Astrocyte (in vitro differentiated cells and primary cell): Measurements from ENCODE around the gene GRAMD2A. TPM values are rescaled to one million over a fixed set of nuclear protein-coding genes. Genes with fewer than 3 reads are reported as not detected.

ENCODE experiments used
- DNase-seq: peaks from one replicate; pipeline ENCODE4 v3.0.0-alpha.2; 2010; ENCODE audit warnings: low read depth
- FAIRE-seq: peaks from 2 replicates; lab custom pipeline; 2011; peaks lifted over from hg19 to GRCh38; lab: Jason Lieb, UNC
- H2AFZ ChIP-seq: 2 replicates; pipeline ENCODE4 v1.6.0; 2012; ENCODE audit warnings: low read depth, low read length, inconsistent platforms
- H3K27ac ChIP-seq: 2 replicates; pipeline ENCODE4 v1.5.1; 2011; ENCODE audit warnings: low read depth, low read length, inconsistent platforms
- H3K27me3 ChIP-seq: 2 replicates; pipeline ENCODE4 v1.6.0; 2011; ENCODE audit warnings: low read length, inconsistent platforms; ENCODE audit not compliant: insufficient read depth
- H3K36me3 ChIP-seq: 2 replicates; pipeline ENCODE4 v1.5.1; 2011; ENCODE audit warnings: low read length, inconsistent platforms; ENCODE audit not compliant: insufficient read depth
- H3K4me1 ChIP-seq: 2 replicates; pipeline ENCODE4 v1.5.1; 2011; ENCODE audit warnings: low read length, inconsistent platforms; ENCODE audit not compliant: insufficient read depth
- H3K4me2 ChIP-seq: 2 replicates; pipeline ENCODE4 v1.6.0; 2012; ENCODE audit warnings: low read length, inconsistent platforms
- H3K4me3 ChIP-seq: 2 replicates; pipeline ENCODE4 v1.5.1; 2011; ENCODE audit warnings: low read depth, mild to moderate bottlenecking, low read length, inconsistent platforms; ENCODE audit not compliant: insufficient read depth
- H3K79me2 ChIP-seq: 2 replicates; pipeline ENCODE4 v1.6.0; 2012; ENCODE audit warnings: mild to moderate bottlenecking, low read length, inconsistent platforms; ENCODE audit not compliant: insufficient read depth
- H3K9ac ChIP-seq: 2 replicates; pipeline ENCODE4 v1.6.0; 2012; ENCODE audit warnings: mild to moderate bottlenecking, low read length, inconsistent platforms
- H3K9me3 ChIP-seq: 2 replicates; pipeline ENCODE4 v1.5.1; 2012; ENCODE audit warnings: low read depth, mild to moderate bottlenecking, low read length, inconsistent platforms; ENCODE audit not compliant: insufficient read depth
- H4K20me1 ChIP-seq: 2 replicates; pipeline ENCODE4 v1.6.0; 2012; ENCODE audit warnings: low read length, inconsistent platforms; ENCODE audit not compliant: insufficient read depth
- H3K27ac Mint-ChIP-seq: one replicate; pipeline ENCODE4 v1.8.0; 2021; ENCODE audit warnings: mild to moderate bottlenecking, mixed read lengths; ENCODE audit not compliant: unreplicated experiment
- H3K27me3 Mint-ChIP-seq: one replicate; pipeline ENCODE4 v1.8.0; 2021; ENCODE audit warnings: low read depth, mixed read lengths; ENCODE audit not compliant: unreplicated experiment
- H3K36me3 Mint-ChIP-seq: one replicate; pipeline ENCODE4 v1.8.0; 2021; ENCODE audit warnings: low read depth, mixed read lengths; ENCODE audit not compliant: unreplicated experiment
- H3K4me1 Mint-ChIP-seq: one replicate; pipeline ENCODE4 v1.8.0; 2021; ENCODE audit warnings: low read depth, mixed read lengths; ENCODE audit not compliant: unreplicated experiment
- H3K4me3 Mint-ChIP-seq: one replicate; pipeline ENCODE4 v1.8.0; 2021; ENCODE audit warnings: mild to moderate bottlenecking, moderate library complexity, mixed read lengths; ENCODE audit not compliant: unreplicated experiment
- H3K9me3 Mint-ChIP-seq: one replicate; pipeline ENCODE4 v1.8.0; 2021; ENCODE audit warnings: mild to moderate bottlenecking, mixed read lengths; ENCODE audit not compliant: unreplicated experiment
- EZH2 ChIP-seq: IDR thresholded peaks from 2 replicates; pipeline ENCODE4 v1.6.1; 2012; ENCODE audit warnings: mild to moderate bottlenecking, low read length, inconsistent platforms; ENCODE audit not compliant: insufficient read depth
- total RNA-seq: library from RNA; stranded (reverse); gene quantifications from 2 replicates; pipeline ENCODE4 v1.2.1, GENCODE V29; 2021
- TF ChIP-seq, protein P1 (sequence below): IDR thresholded peaks from 2 replicates; pipeline ENCODE4 v1.5.1; 2011; ENCODE audit warnings: low read depth, mild to moderate bottlenecking, inconsistent platforms, low read length, moderate library complexity; ENCODE audit not compliant: insufficient read depth

GRAMD2A gene
- total RNA-seq, 1 donor from 2014 or later: 0.68 TPM

DNA sequence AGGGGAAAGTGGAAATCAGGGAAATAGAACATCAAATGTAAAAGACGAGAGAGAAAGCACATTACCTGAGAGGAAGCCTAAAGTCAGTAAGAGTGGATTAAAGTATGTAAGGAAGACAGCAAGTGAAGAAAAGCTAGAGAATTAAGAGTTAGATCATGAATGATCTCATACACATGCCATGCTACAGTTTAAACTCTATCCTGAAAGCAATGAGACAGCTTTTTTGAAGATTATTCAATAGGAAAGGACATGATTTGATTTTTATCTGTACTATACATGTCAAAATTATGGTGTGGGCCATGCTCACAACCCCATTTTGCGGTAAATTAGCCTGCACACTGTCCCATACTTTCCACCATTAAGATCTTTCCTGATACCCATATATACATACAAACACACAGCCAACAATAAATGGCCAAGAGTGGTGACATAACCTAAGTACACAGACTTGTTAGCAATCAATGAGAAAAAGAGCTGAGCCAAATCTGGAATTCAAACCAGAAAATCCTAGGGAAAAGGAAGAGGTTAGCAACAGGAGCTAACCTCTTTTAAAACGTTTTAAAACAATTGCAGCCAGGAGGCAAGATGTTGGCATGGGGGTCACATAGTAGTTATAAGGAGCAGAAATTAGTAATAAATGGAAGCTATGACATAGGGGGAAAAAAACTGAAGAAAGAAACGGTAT, 84.1 kb downstream of the GRAMD2A start:
- Histone ChIP-seq H3K4me2 (no peak overlapping the region), H3K4me1 (peaks cover 7% of the 10 kb centered on the region), H3K36me3 (no peaks in the 10 kb centered on the region), H4K20me1 (peaks cover 56% of the 10 kb centered on the region), H3K27me3 (no peaks in the 10 kb centered on the region), H3K27ac (no peak overlapping the region), H2AFZ (no peak overlapping the region), H3K79me2 (peaks cover 70% of the 10 kb centered on the region), H3K9me3 (no peaks in the 10 kb centered on the region), H3K4me3 (no peak overlapping the region), H3K9ac (no peak overlapping the region)
- H3K4me3 Mint-ChIP-seq: peak overlapping the region; percentile 43
- TF ChIP-seq, protein P1, sequence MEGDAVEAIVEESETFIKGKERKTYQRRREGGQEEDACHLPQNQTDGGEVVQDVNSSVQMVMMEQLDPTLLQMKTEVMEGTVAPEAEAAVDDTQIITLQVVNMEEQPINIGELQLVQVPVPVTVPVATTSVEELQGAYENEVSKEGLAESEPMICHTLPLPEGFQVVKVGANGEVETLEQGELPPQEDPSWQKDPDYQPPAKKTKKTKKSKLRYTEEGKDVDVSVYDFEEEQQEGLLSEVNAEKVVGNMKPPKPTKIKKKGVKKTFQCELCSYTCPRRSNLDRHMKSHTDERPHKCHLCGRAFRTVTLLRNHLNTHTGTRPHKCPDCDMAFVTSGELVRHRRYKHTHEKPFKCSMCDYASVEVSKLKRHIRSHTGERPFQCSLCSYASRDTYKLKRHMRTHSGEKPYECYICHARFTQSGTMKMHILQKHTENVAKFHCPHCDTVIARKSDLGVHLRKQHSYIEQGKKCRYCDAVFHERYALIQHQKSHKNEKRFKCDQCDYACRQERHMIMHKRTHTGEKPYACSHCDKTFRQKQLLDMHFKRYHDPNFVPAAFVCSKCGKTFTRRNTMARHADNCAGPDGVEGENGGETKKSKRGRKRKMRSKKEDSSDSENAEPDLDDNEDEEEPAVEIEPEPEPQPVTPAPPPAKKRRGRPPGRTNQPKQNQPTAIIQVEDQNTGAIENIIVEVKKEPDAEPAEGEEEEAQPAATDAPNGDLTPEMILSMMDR: no peak
- TF ChIP-seq EZH2: no peak
- FAIRE-seq (peak; percentile 37), DNase-seq (no peak)
- peak overlapping the region; percentile 2 for H3K27ac Mint-ChIP-seq
- H3K9me3 Mint-ChIP-seq: no peaks in the 10 kb centered on the region
- peaks cover 19% of the 10 kb centered on the region for H3K4me1 Mint-ChIP-seq
- H3K36me3 Mint-ChIP-seq: no peaks in the 10 kb centered on the region
- H3K27me3 Mint-ChIP-seq: no peaks in the 10 kb centered on the region

DNA sequence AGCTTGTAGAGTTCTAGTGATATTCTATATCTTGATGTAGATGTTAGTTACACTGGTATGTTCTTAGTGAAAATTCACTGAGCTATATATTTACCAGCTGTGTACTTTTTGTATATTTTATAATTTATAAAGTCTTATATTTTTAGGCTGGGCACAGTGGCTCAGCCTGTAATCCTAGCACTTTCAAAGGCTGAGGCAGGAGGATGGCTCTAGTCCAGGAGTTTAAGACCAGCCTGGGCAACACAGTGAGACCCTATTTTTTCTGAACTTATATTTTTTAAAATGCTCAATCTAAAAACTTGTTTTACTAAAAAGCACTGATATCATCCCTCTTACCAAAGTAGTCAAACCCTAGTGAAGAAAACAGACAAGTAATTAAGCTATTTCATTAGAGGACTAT, 84.8 kb downstream of the GRAMD2A start:
- H3K27ac ChIP-seq: no peak overlapping the region
- no peak overlapping the region for H3K4me2 ChIP-seq
- H3K4me3 ChIP-seq: no peak overlapping the region
- no peak for TF ChIP-seq EZH2
- TF ChIP-seq, protein P1: no peak
- DNase-seq: no peak
- peaks cover 7% of the 10 kb centered on the region for H3K4me1 ChIP-seq
- peaks cover 61% of the 10 kb centered on the region for H4K20me1 ChIP-seq
- no peaks in the 10 kb centered on the region for H3K36me3 ChIP-seq
- FAIRE-seq: no peak
- no peaks in the 10 kb centered on the region for H3K9me3 Mint-ChIP-seq
- peaks cover 19% of the 10 kb centered on the region for H3K4me1 Mint-ChIP-seq
- H3K27me3 Mint-ChIP-seq: no peaks in the 10 kb centered on the region
- H2AFZ ChIP-seq: no peak overlapping the region
- no peak overlapping the region for H3K4me3 Mint-ChIP-seq
- no peaks in the 10 kb centered on the region for H3K27me3 ChIP-seq
- H3K36me3 Mint-ChIP-seq: no peaks in the 10 kb centered on the region
- no peaks in the 10 kb centered on the region for H3K9me3 ChIP-seq
- H3K9ac ChIP-seq: no peak overlapping the region
- H3K79me2 ChIP-seq: peaks cover 77% of the 10 kb centered on the region
- H3K27ac Mint-ChIP-seq: no peak overlapping the region

DNA sequence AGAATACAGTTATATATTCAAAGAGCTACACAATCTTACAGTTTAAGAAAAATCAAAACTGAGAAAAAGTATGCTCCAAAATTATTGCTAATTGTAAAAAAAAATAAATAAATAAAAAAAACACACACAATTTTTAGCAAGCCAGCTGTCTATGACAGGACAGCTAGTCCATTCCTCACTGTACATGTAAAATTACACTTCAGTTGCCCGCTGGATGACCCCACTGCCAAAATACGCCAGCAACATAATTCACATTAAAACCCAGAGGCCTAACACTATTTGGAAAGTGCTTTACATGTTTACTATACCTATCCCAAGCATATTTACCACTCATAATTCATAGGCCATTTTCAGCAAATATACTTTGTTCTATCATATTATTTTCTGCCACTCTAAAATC, 85.5 kb downstream of the GRAMD2A start:
- FAIRE-seq (no peak), DNase-seq (no peak)
- H2AFZ ChIP-seq: no peak overlapping the region
- TF ChIP-seq, protein P1: no peak
- no peak for TF ChIP-seq EZH2
- no peak overlapping the region for H3K9ac ChIP-seq
- H3K27ac ChIP-seq: no peak overlapping the region
- H3K27me3 ChIP-seq: no peaks in the 10 kb centered on the region
- H3K36me3 Mint-ChIP-seq: no peaks in the 10 kb centered on the region
- H3K27me3 Mint-ChIP-seq: no peaks in the 10 kb centered on the region
- no peaks in the 10 kb centered on the region for H3K36me3 ChIP-seq
- H3K4me3 Mint-ChIP-seq: no peak overlapping the region
- H3K4me1 ChIP-seq: peaks cover 7% of the 10 kb centered on the region
- H3K79me2 ChIP-seq: peaks cover 80% of the 10 kb centered on the region
- H3K9me3 Mint-ChIP-seq: no peaks in the 10 kb centered on the region
- no peak overlapping the region for H3K4me3 ChIP-seq
- H4K20me1 ChIP-seq: peaks cover 66% of the 10 kb centered on the region
- H3K9me3 ChIP-seq: no peaks in the 10 kb centered on the region
- no peak overlapping the region for H3K4me2 ChIP-seq
- peaks cover 20% of the 10 kb centered on the region for H3K4me1 Mint-ChIP-seq
- no peak overlapping the region for H3K27ac Mint-ChIP-seq
